Liver (tissue), 9 donors: ENCODE measurements around the gene MEIS3. TPM values are rescaled to one million over a fixed set of nuclear protein-coding genes. Genes with fewer than 3 reads are reported as not detected.

Source experiments
- DNase-seq: peaks from one replicate; pipeline ENCODE4 v3.0.0-alpha.2; 2017; ENCODE audit warnings: low spot score
- H3K27ac ChIP-seq, 2 donors: one replicate each; pipeline ENCODE4 v1.7.0; 2013; ENCODE audit warnings: inconsistent platforms in 2 of 2, low read length in 2 of 2, control low read depth in 1 of 2, low read depth in 1 of 2, mild to moderate bottlenecking in 1 of 2
- H3K27me3 ChIP-seq, 4 donors: one replicate each; pipeline versions ENCODE4 v1.6.1 to v1.7.0; 2013; ENCODE audit warnings: low read length in 3 of 4, inconsistent platforms in 1 of 4, mild to moderate bottlenecking in 1 of 4, moderate library complexity in 1 of 4; ENCODE audit not compliant: control insufficient read depth in 4 of 4, insufficient read depth in 4 of 4
- H3K36me3 ChIP-seq, 4 donors: one replicate each; pipeline versions ENCODE4 v1.6.1 to v1.7.0; 2013; ENCODE audit warnings: low read length in 3 of 4, mild to moderate bottlenecking in 3 of 4, low read depth in 1 of 4, moderate library complexity in 1 of 4; ENCODE audit not compliant: control insufficient read depth in 4 of 4, insufficient read depth in 3 of 4
- H3K4me1 ChIP-seq, 4 donors: one replicate each; pipeline versions ENCODE4 v1.6.1 to v1.7.0; 2013; ENCODE audit warnings: low read length in 3 of 4, mild to moderate bottlenecking in 3 of 4, moderate library complexity in 1 of 4; ENCODE audit not compliant: control insufficient read depth in 4 of 4, insufficient read depth in 4 of 4
- H3K4me3 ChIP-seq, 3 donors: one replicate each; pipeline versions ENCODE4 v1.6.1 to v1.7.0; 2013; ENCODE audit warnings: low read length in 3 of 3, control low read depth in 1 of 3, low read depth in 1 of 3, mild to moderate bottlenecking in 1 of 3
- H3K9ac ChIP-seq, 2 donors: one replicate each; pipeline ENCODE4 v1.7.0; 2013; ENCODE audit warnings: low read length in 2 of 2, mild to moderate bottlenecking in 2 of 2, moderate library complexity in 2 of 2, control low read depth in 1 of 2, low read depth in 1 of 2
- H3K9me3 ChIP-seq, 4 donors: one replicate each; pipeline versions ENCODE4 v1.6.1 to v1.7.0; 2013; ENCODE audit warnings: low read length in 3 of 4; ENCODE audit not compliant: control insufficient read depth in 4 of 4
- CTCF ChIP-seq: fragments of 150-350 bp; IDR thresholded peaks from 2 replicates; pipeline ENCODE4 v1.5.1; 2017; ENCODE audit warnings: improper control_type of control experiment, low read depth, low read length; ENCODE audit not compliant: missing input control
- EGR1 ChIP-seq, 2 donors: IDR thresholded peaks; 2 replicates each; pipeline ENCODE4 v1.6.1; 2016 to 2018; ENCODE audit warnings: antibody characterized with exemption in 2 of 2, low read depth in 2 of 2
- FOXA1 ChIP-seq: IDR thresholded peaks from 2 replicates; pipeline ENCODE4 v1.6.1; 2016; ENCODE audit warnings: antibody characterized with exemption
- FOXA2 ChIP-seq: IDR thresholded peaks from 2 replicates; pipeline ENCODE4 v1.6.1; 2016; ENCODE audit warnings: antibody characterized with exemption
- GABPA ChIP-seq, 2 donors: IDR thresholded peaks in 1 of 2; conservative IDR thresholded peaks in 1 of 2; 2 replicates each; pipeline ENCODE4 v1.6.1; 2016; ENCODE audit warnings: antibody characterized with exemption in 2 of 2, mild to moderate bottlenecking in 1 of 2, moderate library complexity in 1 of 2
- HNF4A ChIP-seq, 2 donors: conservative IDR thresholded peaks; 2 replicates each; pipeline ENCODE4 v1.6.1; 2016; ENCODE audit warnings: antibody characterized with exemption in 2 of 2, mild to moderate bottlenecking in 2 of 2
- HNF4G ChIP-seq: IDR thresholded peaks from 2 replicates; pipeline ENCODE4 v1.6.1; 2016; ENCODE audit warnings: antibody characterized with exemption
- JUND ChIP-seq, 2 donors: IDR thresholded peaks; 2 replicates each; pipeline ENCODE4 v1.6.1; 2016; ENCODE audit warnings: antibody characterized with exemption in 2 of 2
- MAX ChIP-seq: IDR thresholded peaks from 2 replicates; pipeline ENCODE4 v1.6.1; 2016; ENCODE audit warnings: antibody characterized with exemption
- NR2F2 ChIP-seq: IDR thresholded peaks from 2 replicates; pipeline ENCODE4 v1.6.1; 2016; ENCODE audit warnings: antibody characterized with exemption
- RAD21 ChIP-seq, 2 donors: IDR thresholded peaks; 2 replicates each; pipeline ENCODE4 v1.6.1; 2016; ENCODE audit warnings: antibody characterized with exemption in 2 of 2, mild to moderate bottlenecking in 2 of 2
- REST ChIP-seq: IDR thresholded peaks from 2 replicates; pipeline ENCODE4 v1.6.1; 2016; ENCODE audit warnings: antibody characterized with exemption, mild to moderate bottlenecking
- RXRA ChIP-seq, 2 donors: IDR thresholded peaks; 2 replicates each; pipeline ENCODE4 v1.6.1; 2017 to 2018; ENCODE audit warnings: antibody characterized with exemption in 2 of 2, mild to moderate bottlenecking in 1 of 2
- SP1 ChIP-seq: IDR thresholded peaks from 2 replicates; pipeline ENCODE4 v1.6.1; 2018; ENCODE audit warnings: antibody characterized with exemption, mild to moderate bottlenecking
- TAF1 ChIP-seq: conservative IDR thresholded peaks from 2 replicates; pipeline ENCODE4 v1.6.1; 2016; ENCODE audit warnings: antibody characterized with exemption, mild to moderate bottlenecking
- YY1 ChIP-seq: IDR thresholded peaks from 2 replicates; pipeline ENCODE4 v1.6.1; 2016; ENCODE audit warnings: antibody characterized with exemption, mild to moderate bottlenecking
- ZBTB33 ChIP-seq: IDR thresholded peaks from 2 replicates; pipeline ENCODE4 v1.6.1; 2016; ENCODE audit warnings: antibody characterized with exemption
- WGBS: extraction: QIAGEN DNeasy Blood & Tissue Kit; methylation state at CpG from one replicate; pipeline ENCODE4 v1.1.7; 2013; 5-methylcytosine and 5-hydroxymethylcytosine counted together
- polyA plus RNA-seq, 2 donors: library from polyadenylated mRNA; stranded (reverse) in 1 of 2; unstranded in 1 of 2; fragments of 200-250 nt in 1 of 2; fragments of >200 nt in 1 of 2; fragmentation: Nextera tagmentation in 1 of 2; extraction: Ambion mirVana in 1 of 2; gene quantifications; one replicate each; pipeline versions ENCODE4 v1.2.1 to v1.2.3, GENCODE V29; 2013 to 2015
- total RNA-seq, 2 donors: library from RNA; depleted of rRNA; stranded (reverse); fragments of >200 nt; gene quantifications; one replicate each; pipeline ENCODE4 v1.2.3, GENCODE V29; 2014
- donor health status: healthy.
- donor health status: healthy.
- donor health status: healthy.
- donor health status: healthy.
- donor health status: healthy.

The MEIS3 gene
- total RNA-seq: 1 to 10 TPM in 1 of 2 donors, under 1 TPM in 1; 0.79 to 1.3 TPM
- under 1 TPM; 0.50 to 0.99 TPM for polyA plus RNA-seq

GRCh38 chr19:47419030-47419783, at the start of gene MEIS3:
TSS of gene MEIS3 (minus strand) at chr19:47419527. CDS start at chr19:47419081, 446 bp downstream.
- TF ChIP-seq HNF4G (no peak), FOXA1 (no peak), CTCF (no peak), TAF1 (no peak), SP1 (no peak), EGR1 (IDR thresholded peaks at IDR 0.05; ENCODE audit: low read depth in 2 of 2) (no peak), NR2F2 (no peak), FOXA2 (no peak), YY1 (no peak), RXRA (IDR thresholded peaks at IDR 0.05) (no peak), MAX (no peak), ZBTB33 (no peak), JUND (IDR thresholded peaks at IDR 0.05) (no peak), HNF4A (conservative IDR thresholded peaks at IDR 0.05) (no peak), GABPA (IDR thresholded peaks at IDR 0.05 in 1 of 2, conservative IDR thresholded peaks at IDR 0.05 in 1 of 2) (no peak)
- no peak for DNase-seq
- Histone ChIP-seq H3K9ac (no peak within 1 kb of the TSS), H3K4me3 (peak within 1 kb of the TSS in 1 of 3 donors; percentile 34), H3K27me3 (peaks cover 3 to 26% (median 12%) of the 10 kb centered on the region in 4 donors), H3K9me3 (no peaks in the 10 kb centered on the region), H3K4me1 (peaks cover 0 to 6% (median 2%) of the 10 kb centered on the region in 4 donors), H3K36me3 (no peaks in the 10 kb centered on the region), H3K27ac (no peak within 1 kb of the TSS)
- 3% methylated on average over 70 of the region's 70 CpGs for WGBS

- no peak overlapping the region for H3K9ac ChIP-seq
- H3K36me3 ChIP-seq: no peaks in the 10 kb centered on the region
- DNase-seq: no peak
- peaks cover 0 to 4% (median 0%) of the 10 kb centered on the region in 4 donors for H3K4me1 ChIP-seq
- no peak overlapping the region for H3K4me3 ChIP-seq
- H3K9me3 ChIP-seq: no peaks in the 10 kb centered on the region
- 45% methylated on average over 9 of the region's 9 CpGs for WGBS
- H3K27me3 ChIP-seq: peaks cover 0 to 14% (median 3%) of the 10 kb centered on the region in 4 donors
- H3K27ac ChIP-seq: no peak overlapping the region
- TF ChIP-seq FOXA1: no peak
- no peak for TF ChIP-seq JUND (IDR thresholded peaks at IDR 0.05)
- no peak for TF ChIP-seq MAX
- TF ChIP-seq HNF4A (conservative IDR thresholded peaks at IDR 0.05): no peak
- TF ChIP-seq YY1: no peak
- TF ChIP-seq RAD21 (IDR thresholded peaks at IDR 0.05): no peak
- TF ChIP-seq CTCF: no peak
- no peak for TF ChIP-seq SP1
- no peak for TF ChIP-seq HNF4G
- TF ChIP-seq EGR1 (IDR thresholded peaks at IDR 0.05; ENCODE audit: low read depth in 2 of 2): no peak
- TF ChIP-seq ZBTB33: no peak
- no peak for TF ChIP-seq GABPA (IDR thresholded peaks at IDR 0.05 in 1 of 2, conservative IDR thresholded peaks at IDR 0.05 in 1 of 2)
- no peak for TF ChIP-seq REST
These were observed 48.6 kb upstream of the MEIS3 start for GRCh38 chr19:47467914-47468313.
